RWPE2 (cell line): Measurements from ENCODE around the gene TMEM170B.

Experiments
- ATAC-seq: fragments of 200-7000 bp; cut with Tn5 transposase; 3 replicates; pipeline ENCODE4 v1.9.1; 2021; ENCODE audit warnings: low read depth
- DNase-seq: peaks from one replicate; pipeline ENCODE4 v3.0.0-alpha.2; 2020; ENCODE audit warnings: low spot score
- H3K27ac ChIP-seq: fragments of 450-650 bp; 2 replicates; pipeline ENCODE4 v1.5.1; 2017; ENCODE audit warnings: mild to moderate bottlenecking; ENCODE audit not compliant: poor library complexity, severe bottlenecking
- H3K27me3 ChIP-seq: fragments of 250-450 bp; sonication (Bioruptor Pico); 2 replicates; pipeline ENCODE4 v1.5.1; 2021; ENCODE audit warnings: mild to moderate bottlenecking, moderate library complexity; ENCODE audit not compliant: insufficient read depth, poor library complexity, severe bottlenecking
- H3K36me3 ChIP-seq: fragments of 250-450 bp; sonication (Bioruptor Pico); 2 replicates; pipeline ENCODE4 v1.5.1; 2020; ENCODE audit warnings: low read depth, mild to moderate bottlenecking, moderate library complexity
- H3K4me1 ChIP-seq: fragments of 250-450 bp; sonication (Bioruptor Pico); 2 replicates; pipeline ENCODE4 v1.5.1; 2021; ENCODE audit warnings: mild to moderate bottlenecking, moderate library complexity; ENCODE audit not compliant: insufficient read depth, poor library complexity, severe bottlenecking
- H3K4me3 ChIP-seq: fragments of 250-450 bp; sonication (Bioruptor Pico); 2 replicates; pipeline ENCODE4 v1.5.1; 2021; ENCODE audit warnings: mild to moderate bottlenecking, moderate library complexity; ENCODE audit not compliant: severe bottlenecking
- H3K9me3 ChIP-seq: fragments of 250-450 bp; sonication (Bioruptor Pico); 2 replicates; pipeline ENCODE4 v1.5.1; 2021; ENCODE audit warnings: mild to moderate bottlenecking, moderate library complexity; ENCODE audit not compliant: severe bottlenecking
- CTCF ChIP-seq: fragments of 450-650 bp; IDR thresholded peaks from one replicate; pipeline ENCODE4 v1.5.1; 2017; ENCODE audit warnings: mild to moderate bottlenecking, moderate library complexity; ENCODE audit not compliant: poor library complexity, severe bottlenecking

TMEM170B gene

GRCh38 chr6:11589261-11589660 lies 51.7 kb downstream of the TMEM170B start:
- Histone ChIP-seq H3K36me3 (no peaks in the 10 kb centered on the region), H3K4me1 (no peaks in the 10 kb centered on the region), H3K27ac (no peak overlapping the region), H3K4me3 (no peak overlapping the region), H3K9me3 (no peaks in the 10 kb centered on the region), H3K27me3 (no peaks in the 10 kb centered on the region)
- ATAC-seq (no peak), DNase-seq (no peak)
- no peak for TF ChIP-seq CTCF

GRCh38 chr6:11592294-11592906 lies 54.9 kb downstream of the TMEM170B start:
- DNase-seq (no peak), ATAC-seq (no peak)
- no peaks in the 10 kb centered on the region for H3K36me3 ChIP-seq
- no peaks in the 10 kb centered on the region for H3K4me1 ChIP-seq
- peaks cover 2% of the 10 kb centered on the region for H3K9me3 ChIP-seq
- H3K27ac ChIP-seq: no peak overlapping the region
- no peaks in the 10 kb centered on the region for H3K27me3 ChIP-seq
- TF ChIP-seq CTCF: no peak
- H3K4me3 ChIP-seq: no peak overlapping the region

- no peak for TF ChIP-seq CTCF
- no peaks in the 10 kb centered on the region for H3K36me3 ChIP-seq
- ATAC-seq: no peak
- no peaks in the 10 kb centered on the region for H3K27me3 ChIP-seq
- no peaks in the 10 kb centered on the region for H3K4me1 ChIP-seq
- no peak for DNase-seq
- H3K27ac ChIP-seq: no peak overlapping the region
- peaks cover 2% of the 10 kb centered on the region for H3K9me3 ChIP-seq
- H3K4me3 ChIP-seq: no peak overlapping the region
Measured at GRCh38 chr6:11593096-11593495, 55.5 kb downstream of the TMEM170B start.

- no peak for ATAC-seq
- TF ChIP-seq CTCF: no peak
- no peaks in the 10 kb centered on the region for H3K4me1 ChIP-seq
- H3K9me3 ChIP-seq: peaks cover 2% of the 10 kb centered on the region
- no peak overlapping the region for H3K27ac ChIP-seq
- H3K36me3 ChIP-seq: no peaks in the 10 kb centered on the region
- H3K4me3 ChIP-seq: no peak overlapping the region
- DNase-seq: no peak
- no peaks in the 10 kb centered on the region for H3K27me3 ChIP-seq
Measured at GRCh38 chr6:11595903-11596302, 58.4 kb downstream of the TMEM170B start.

GRCh38 chr6:11596640-11597237 lies 59.2 kb downstream of the TMEM170B start:
- Histone ChIP-seq H3K27ac (no peak overlapping the region), H3K36me3 (no peaks in the 10 kb centered on the region), H3K4me3 (no peak overlapping the region), H3K9me3 (peaks cover 2% of the 10 kb centered on the region), H3K4me1 (no peaks in the 10 kb centered on the region), H3K27me3 (no peaks in the 10 kb centered on the region)
- ATAC-seq (no peak), DNase-seq (no peak)
- no peak for TF ChIP-seq CTCF
